ENCODE measurements around the gene CD22. TPM values are rescaled to one million over a fixed set of nuclear protein-coding genes. Genes with fewer than 3 reads are reported as not detected.

The CD22 gene
- total and polyA plus RNA-seq, 10 of the 15 experiments (the other 5 are each of a cell fraction or from before 2014, with no cell fraction given), result 23.0 to 344 (median 181) TPM

GRCh38 chr19:35365303-35365702, 36.3 kb downstream of the CD22 start:
- H3K4me3 ChIP-seq, result no peak overlapping the region
- H3K4me1 ChIP-seq (ENCODE audit: control insufficient read depth, insufficient read depth, low read length), result peaks cover 5% of the 10 kb centered on the region
- RAD21 ChIA-PET (ENCODE audit: unreplicated experiment), result no interaction called here
- H3K4me2 ChIP-seq (ENCODE audit: control insufficient read depth, insufficient read depth), result no peak overlapping the region
- in situ Hi-C loops (cut with MboI) (no loop called here), intact Hi-C loops (cut with micrococcal nuclease; ENCODE audit: unreplicated experiment) (no loop called here)
- CTCF ChIA-PET, result interaction anchor here (0.5 to 1.7 kb wide), 3 partner anchors 12 to 394 kb away, joined by 3 to 6 read pairs (median 4); no protein-coding TSS in a partner anchor
- FAIRE-seq (no peak), DNase-seq (ENCODE audit: low read depth, low spot score) (no peak), ATAC-seq (no peak)
- no peak overlapping the region for H3K27ac ChIP-seq (ENCODE audit: control insufficient read depth, insufficient read depth)
- BruUV-seq (replicated peaks), result no TSS peak
- H3K36me3 ChIP-seq (ENCODE audit: control insufficient read depth in 2 of 2, insufficient read depth in 2 of 2, low read length in 1 of 2), result no peaks in the 10 kb centered on the region
- 75% methylated on average over 4 of the region's 4 CpGs for WGBS (ENCODE audit: insufficient coverage, insufficient replicate concordance, low lambda C conversion rate, missing lambda C conversion rate)
- H3K79me2 ChIP-seq (ENCODE audit: control insufficient read depth, insufficient read depth, low read length), result no peaks in the 10 kb centered on the region
- no peak overlapping the region for H2AFZ ChIP-seq (ENCODE audit: control insufficient read depth, low read depth, low read length)
- no peaks in the 10 kb centered on the region for H4K20me1 ChIP-seq (ENCODE audit: control insufficient read depth, insufficient read depth)
- no peak overlapping the region for H3K9ac ChIP-seq (ENCODE audit: control insufficient read depth, insufficient read depth, low read length)
- H3K9me3 ChIP-seq (replicated peaks; ENCODE audit: control insufficient read depth, insufficient read depth, low read length), result no peaks in the 10 kb centered on the region; the same call in 2 of the 3 replicates
- SMC1A ChIA-PET (ENCODE audit: uncharacterized antibody, unreplicated experiment), result interaction anchor here (1.0 to 2.7 kb wide), 3 partner anchors 9 to 36 kb away, joined by 3 to 9 read pairs (median 7); no protein-coding TSS in a partner anchor
- TF ChIP-seq, protein P1, sequence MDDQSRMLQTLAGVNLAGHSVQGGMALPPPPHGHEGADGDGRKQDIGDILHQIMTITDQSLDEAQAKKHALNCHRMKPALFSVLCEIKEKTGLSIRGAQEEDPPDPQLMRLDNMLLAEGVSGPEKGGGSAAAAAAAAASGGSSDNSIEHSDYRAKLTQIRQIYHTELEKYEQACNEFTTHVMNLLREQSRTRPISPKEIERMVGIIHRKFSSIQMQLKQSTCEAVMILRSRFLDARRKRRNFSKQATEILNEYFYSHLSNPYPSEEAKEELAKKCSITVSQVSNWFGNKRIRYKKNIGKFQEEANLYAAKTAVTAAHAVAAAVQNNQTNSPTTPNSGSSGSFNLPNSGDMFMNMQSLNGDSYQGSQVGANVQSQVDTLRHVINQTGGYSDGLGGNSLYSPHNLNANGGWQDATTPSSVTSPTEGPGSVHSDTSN (IDR thresholded peaks at IDR 0.05; ENCODE audit: insufficient replicate concordance, low read depth, low read length), result no peak
- TF ChIP-seq RELA (IDR thresholded peaks at IDR 0.05; ENCODE audit: borderline replicate concordance, partially characterized antibody) (no peak), MYC (IDR thresholded peaks at IDR 0.05; ENCODE audit: insufficient read depth, insufficient read length, insufficient replicate concordance, low read length, severe bottlenecking) (no peak), RUNX3 (IDR thresholded peaks at IDR 0.05; ENCODE audit: low read length) (no peak), POU2F2 (IDR thresholded peaks at IDR 0.05; ENCODE audit: borderline replicate concordance, low read depth, low read length) (no peak), DPF2 (IDR thresholded peaks at IDR 0.05) (no peak), SIN3A (IDR thresholded peaks at IDR 0.05; ENCODE audit: low read depth, low read length) (no peak), EGR1 (IDR thresholded peaks at IDR 0.05; ENCODE audit: borderline replicate concordance in 1 of 2, low read depth in 2 of 2, low read length in 2 of 2) (no peak), MYB (IDR thresholded peaks at IDR 0.05; ENCODE audit: borderline replicate concordance, low read depth, low read length) (no peak), CREM (IDR thresholded peaks at IDR 0.05; ENCODE audit: low read depth) (no peak), CHD2 (IDR thresholded peaks at IDR 0.05; ENCODE audit: borderline replicate concordance, low read depth, low read length) (no peak), MTA3 (IDR thresholded peaks at IDR 0.05; ENCODE audit: borderline replicate concordance, low read length) (no peak), SIX5 (IDR thresholded peaks at IDR 0.05; ENCODE audit: low read depth, low read length, severe bottlenecking) (no peak), PAX5 (IDR thresholded peaks at IDR 0.05; ENCODE audit: borderline replicate concordance, low read depth, low read length) (no peak), SREBF2 (IDR thresholded peaks at IDR 0.05; ENCODE audit: low read length) (no peak), MEF2B (IDR thresholded peaks at IDR 0.05; ENCODE audit: partially characterized antibody, poor library complexity, severe bottlenecking) (no peak)
- TF ChIP-seq, protein P2, sequence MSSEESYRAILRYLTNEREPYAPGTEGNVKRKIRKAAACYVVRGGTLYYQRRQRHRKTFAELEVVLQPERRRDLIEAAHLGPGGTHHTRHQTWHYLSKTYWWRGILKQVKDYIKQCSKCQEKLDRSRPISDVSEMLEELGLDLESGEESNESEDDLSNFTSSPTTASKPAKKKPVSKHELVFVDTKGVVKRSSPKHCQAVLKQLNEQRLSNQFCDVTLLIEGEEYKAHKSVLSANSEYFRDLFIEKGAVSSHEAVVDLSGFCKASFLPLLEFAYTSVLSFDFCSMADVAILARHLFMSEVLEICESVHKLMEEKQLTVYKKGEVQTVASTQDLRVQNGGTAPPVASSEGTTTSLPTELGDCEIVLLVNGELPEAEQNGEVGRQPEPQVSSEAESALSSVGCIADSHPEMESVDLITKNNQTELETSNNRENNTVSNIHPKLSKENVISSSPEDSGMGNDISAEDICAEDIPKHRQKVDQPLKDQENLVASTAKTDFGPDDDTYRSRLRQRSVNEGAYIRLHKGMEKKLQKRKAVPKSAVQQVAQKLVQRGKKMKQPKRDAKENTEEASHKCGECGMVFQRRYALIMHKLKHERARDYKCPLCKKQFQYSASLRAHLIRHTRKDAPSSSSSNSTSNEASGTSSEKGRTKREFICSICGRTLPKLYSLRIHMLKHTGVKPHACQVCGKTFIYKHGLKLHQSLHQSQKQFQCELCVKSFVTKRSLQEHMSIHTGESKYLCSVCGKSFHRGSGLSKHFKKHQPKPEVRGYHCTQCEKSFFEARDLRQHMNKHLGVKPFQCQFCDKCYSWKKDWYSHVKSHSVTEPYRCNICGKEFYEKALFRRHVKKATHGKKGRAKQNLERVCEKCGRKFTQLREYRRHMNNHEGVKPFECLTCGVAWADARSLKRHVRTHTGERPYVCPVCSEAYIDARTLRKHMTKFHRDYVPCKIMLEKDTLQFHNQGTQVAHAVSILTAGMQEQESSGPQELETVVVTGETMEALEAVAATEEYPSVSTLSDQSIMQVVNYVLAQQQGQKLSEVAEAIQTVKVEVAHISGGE (CRISPR knock-in tag; IDR thresholded peaks at IDR 0.05), result no peak
- POLR2A ChIA-PET, result no interaction called here
- 0 out of 4 replicates have a peak, but pooled peaks cover 0 to 2% of the 10 kb centered on the region in 2 experiments for H3K27me3 ChIP-seq (replicated peaks in 1 of 2; ENCODE audit: control insufficient read depth in 2 of 2, insufficient read depth in 2 of 2, low read length in 1 of 2)
